K562 (cell line): Measurements from ENCODE around the gene SLC16A13. TPM values are rescaled to one million over a fixed set of nuclear protein-coding genes. Genes with fewer than 3 reads are reported as not detected.

Experiments used
- ATAC-seq: fragments of 200-7000 bp; cut with Tn5 transposase; 3 replicates; pipeline ENCODE4 v1.9.1; 2020; ENCODE audit warnings: moderate library complexity
- BruUV-seq: library from RNA; stranded (reverse); fragments of 400-500 nt; replicated peaks from 2 replicates; lab custom pipeline; 2021; lab: Mats Ljungman, UMichigan
- CTCF ChIA-PET: fragments of 300-600 bp; formaldehyde crosslinking; extraction: SDS; loops from one replicate; lab custom pipeline; 2021; ENCODE audit warnings: low intra/inter-chr PET ratio; lab: Yijun Ruan, JAX
- POLR2A ChIA-PET: fragments of 300-600, 350-650 bp; sonication (Branson Sonifier 250); formaldehyde crosslinking; extraction: SDS; loops from one replicate; lab custom pipeline; 2021; ENCODE audit warnings: antibody characterized with exemption, inconsistent platforms; lab: Yijun Ruan, JAX
- DNase-seq, 4 experiments: peaks; one replicate each; pipeline versions ENCODE4 v3.0.0 to v3.0.0-alpha.2; 2011 to 2018; ENCODE audit warnings: low spot score in 3 of 4, mixed read lengths in 3 of 4; ENCODE audit errors: extremely low read depth in 1 of 4
- FAIRE-seq: peaks from 2 replicates; lab custom pipeline; 2011; peaks lifted over from hg19 to GRCh38; lab: Jason Lieb, UNC
- H2AFZ ChIP-seq: 2 replicates; pipeline ENCODE4 v1.6.0; 2011; ENCODE audit warnings: low read depth, low read length, control low read depth, inconsistent platforms
- H3K27ac ChIP-seq: fragments of 200-600 bp; 3 replicates; pipeline ENCODE4 v1.8.0; 2011; ENCODE audit warnings: low read depth, mild to moderate bottlenecking, control low read depth, inconsistent platforms, low read length, moderate library complexity, mixed read lengths; ENCODE audit errors: extremely low read depth
- H3K27me3 ChIP-seq, 2 experiments: fragments of 300-600 bp in 1 of 2; 2 replicates in 1 of 2; 3 replicates in 1 of 2; pipeline versions ENCODE4 v1.6.0 to v1.8.0; 2011; ENCODE audit warnings: inconsistent platforms in 2 of 2, low read length in 2 of 2, mild to moderate bottlenecking in 1 of 2, mixed read lengths in 1 of 2, moderate library complexity in 1 of 2; ENCODE audit not compliant: control insufficient read depth in 2 of 2, insufficient read depth in 2 of 2
- H3K36me3 ChIP-seq: fragments of 300-600 bp; 3 replicates; pipeline ENCODE4 v1.8.0; 2011; ENCODE audit warnings: mild to moderate bottlenecking, low read length, inconsistent platforms; ENCODE audit not compliant: control insufficient read depth, insufficient read depth
- H3K4me1 ChIP-seq, 2 experiments: fragments of 200-600 bp in 1 of 2; replicated peaks in 1 of 2; 2 replicates in 1 of 2; 3 replicates in 1 of 2; pipeline versions ENCODE4 v1.5.1 to v1.8.0; 2011; ENCODE audit warnings: inconsistent platforms in 2 of 2, low read length in 2 of 2, mild to moderate bottlenecking in 1 of 2, mixed read lengths in 1 of 2, moderate library complexity in 1 of 2; ENCODE audit not compliant: control insufficient read depth in 2 of 2, insufficient read depth in 2 of 2
- H3K4me2 ChIP-seq: 2 replicates; pipeline ENCODE4 v1.6.1; 2011; ENCODE audit warnings: low read length, control low read depth, inconsistent platforms, mixed read lengths; ENCODE audit not compliant: insufficient read depth
- H3K4me3 ChIP-seq: fragments of 200-600 bp; sonication (generic), shearing (Covaris generic); 2 replicates; pipeline ENCODE4 v1.5.1; 2016; ENCODE audit warnings: control low read depth, inconsistent platforms
- H3K79me2 ChIP-seq: fragments of 200-600 bp; 3 replicates; pipeline ENCODE4 v1.8.0; 2011; ENCODE audit warnings: low read length, inconsistent platforms; ENCODE audit not compliant: control insufficient read depth, insufficient read depth
- H3K9ac ChIP-seq, 2 experiments: 2 replicates each; pipeline versions ENCODE4 v1.6.0 to v1.6.1; 2011; ENCODE audit warnings: low read depth in 2 of 2, low read length in 2 of 2, control low read depth in 1 of 2, inconsistent platforms in 1 of 2, mild to moderate bottlenecking in 1 of 2, mixed read lengths in 1 of 2; ENCODE audit not compliant: insufficient read depth in 1 of 2
- H3K9me1 ChIP-seq: one replicate; pipeline ENCODE4 v1.6.0; 2011; ENCODE audit warnings: inconsistent platforms, mild to moderate bottlenecking, low read length, moderate library complexity; ENCODE audit not compliant: control insufficient read depth, insufficient read depth
- H3K9me3 ChIP-seq: replicated peaks from 2 replicates; pipeline ENCODE4 v1.5.1; 2011; ENCODE audit warnings: low read depth, low read length, inconsistent platforms; ENCODE audit not compliant: control insufficient read depth, insufficient read depth
- H4K20me1 ChIP-seq: replicated peaks from 2 replicates; pipeline ENCODE4 v1.6.1; 2011; ENCODE audit warnings: low read length, inconsistent platforms, mixed read lengths; ENCODE audit not compliant: control insufficient read depth, insufficient read depth
- ARID4B ChIP-seq: sonication (generic); formaldehyde crosslinking; IDR thresholded peaks from 2 replicates; pipeline ENCODE4 v1.8.0; 2022; ENCODE audit warnings: mild to moderate bottlenecking, missing genetic modification reagents
- BCOR ChIP-seq: fragments of 450-650 bp; IDR thresholded peaks from 2 replicates; pipeline ENCODE4 v1.6.1; 2016
- CBFA2T3 ChIP-seq: fragments of 450-650 bp; IDR thresholded peaks from 2 replicates; pipeline ENCODE4 v1.6.1; 2017
- CBX1 ChIP-seq: sonication (generic); IDR thresholded peaks from 2 replicates; pipeline ENCODE4 v1.6.1; 2016; ENCODE audit warnings: antibody characterized with exemption, low read depth, mild to moderate bottlenecking
- DLX4 ChIP-seq: fragments of 250-450 bp; sonication (Bioruptor Pico); IDR thresholded peaks from 2 replicates; pipeline ENCODE4 v1.6.1; 2021; ENCODE audit warnings: mild to moderate bottlenecking
- E2F4 ChIP-seq: sonication (generic); formaldehyde crosslinking; IDR thresholded peaks from 2 replicates; pipeline ENCODE4 v1.8.0; 2022; ENCODE audit warnings: mild to moderate bottlenecking, low read depth, missing genetic modification reagents
- FIP1L1 ChIP-seq: fragments of 200-400 bp; formaldehyde crosslinking; IDR thresholded peaks from 2 replicates; pipeline ENCODE4 v1.6.1; 2018; ENCODE audit warnings: mild to moderate bottlenecking, low read depth, low read length; ENCODE audit not compliant: poor library complexity, severe bottlenecking
- HOXB6 ChIP-seq: fragments of 250-450 bp; sonication (Bioruptor Pico); IDR thresholded peaks from 2 replicates; pipeline ENCODE4 v1.5.1; 2022; ENCODE audit warnings: mild to moderate bottlenecking, borderline replicate concordance
- IRF1 ChIP-seq: sonication (generic); formaldehyde crosslinking; IDR thresholded peaks from 2 replicates; pipeline ENCODE4 v1.8.0; 2022; ENCODE audit warnings: missing genetic modification reagents, mild to moderate bottlenecking, borderline replicate concordance
- NR3C1 ChIP-seq: sonication (generic); formaldehyde crosslinking; IDR thresholded peaks from 2 replicates; pipeline ENCODE4 v1.8.1; 2022; ENCODE audit warnings: missing genetic modification reagents
- PML ChIP-seq: IDR thresholded peaks from 2 replicates; pipeline ENCODE4 v1.6.1; 2012; ENCODE audit warnings: low read length, inconsistent platforms
- ZNF507 ChIP-seq: conservative IDR thresholded peaks from 2 replicates; pipeline ENCODE4 v1.6.1; 2017; ENCODE audit warnings: missing genetic modification characterization, missing compliant biosample characterization
- ZSCAN29 ChIP-seq: fragments of 450-650 bp; IDR thresholded peaks from 2 replicates; pipeline ENCODE4 v1.6.1; 2017
- WGBS: fragments of 100-300 bp; shearing (Covaris generic); methylation state at CpG from one replicate; pipeline ENCODE4 v1.1.6; 2016; ENCODE audit warnings: low coverage, mixed read lengths; ENCODE audit not compliant: insufficient coverage; ENCODE audit errors: missing lambda C conversion rate; 5-methylcytosine and 5-hydroxymethylcytosine counted together
- in situ Hi-C: fragments of 300-500 bp; cut with MboI; formaldehyde crosslinking; loops from 4 replicates; pipeline ENCODE4 v1.15.0; 2018; ENCODE audit warnings: inconsistent platforms, mixed read lengths
- intact Hi-C: fragments of 100-400 bp; cut with micrococcal nuclease; formaldehyde crosslinking; loops from 2 replicates; pipeline ENCODE4 v1.14.2; 2022
- polyA plus RNA-seq, 8 experiments: library from polyadenylated mRNA; depleted of rRNA in 4 of 8; stranded (reverse) in 5 of 8; unstranded in 3 of 8; fragments of >200 nt; fragmentation: Nextera tagmentation in 2 of 8; fragmentation: Illumina TruSeq in 1 of 8; extraction: Ambion mirVana in 2 of 8; extraction: Trizol in 1 of 8; gene quantifications; 2 replicates each; pipeline versions ENCODE4 v1.2.1 to v1.2.3, GENCODE V29; 2011 to 2014; ENCODE audit warnings: inconsistent platforms in 1 of 8, missing spikeins in 1 of 8
- total RNA-seq, 7 experiments: library from RNA; depleted of rRNA in 6 of 7; stranded (reverse); fragments of >200 nt in 6 of 7; fragmentation: Illumina TruSeq in 2 of 7; extraction: Trizol in 2 of 7; gene quantifications; 2 replicates each; pipeline versions ENCODE4 v1.2.1 to v1.2.3, GENCODE V29; 2011 to 2021; ENCODE audit warnings: low replicate concordance in 1 of 7
- TF ChIP-seq, protein P1 (sequence below), 2 experiments: fragments of 150-350 bp in 1 of 2; IDR thresholded peaks; 2 replicates each; pipeline ENCODE4 v1.6.1; 2012 to 2016; ENCODE audit warnings: low read depth in 2 of 2, low read length in 2 of 2, mild to moderate bottlenecking in 1 of 2, moderate library complexity in 1 of 2

Gene SLC16A13
- total and polyA plus RNA-seq, 9 of the 15 experiments (the other 6 are each of a cell fraction or from before 2014, with no cell fraction given): 0.04 to 5.6 (median 0.87) TPM

- Histone ChIP-seq H3K27me3 (peaks cover 0 to 46% of the 10 kb centered on the region in 2 experiments; a peak in 4 of 5 replicates), H3K9me3 (no peaks in the 10 kb centered on the region), H3K9ac (no peak overlapping the region), H3K79me2 (no peaks in the 10 kb centered on the region), H3K4me3 (no peak overlapping the region), H3K27ac (no peak overlapping the region), H3K9me1 (no peaks in the 10 kb centered on the region), H3K4me2 (no peak overlapping the region), H4K20me1 (no peaks in the 10 kb centered on the region), H3K36me3 (no peaks in the 10 kb centered on the region), H2AFZ (no peak overlapping the region), H3K4me1 (no peaks in the 10 kb centered on the region)
- FAIRE-seq: no peak
- WGBS: 0% methylated on average over 1 of the region's 1 CpG
- BruUV-seq: no TSS peak
- CTCF ChIA-PET: no interaction called here
- ATAC-seq: no peak
- intact Hi-C loops: no loop called here
- POLR2A ChIA-PET: no interaction called here
- no peak for DNase-seq
- in situ Hi-C loops: no loop called here
- no peak for TF ChIP-seq FIP1L1
- no peak for TF ChIP-seq ZSCAN29
- no peak for TF ChIP-seq CBFA2T3
- no peak for TF ChIP-seq BCOR
- no peak for TF ChIP-seq E2F4
- TF ChIP-seq, protein P1, sequence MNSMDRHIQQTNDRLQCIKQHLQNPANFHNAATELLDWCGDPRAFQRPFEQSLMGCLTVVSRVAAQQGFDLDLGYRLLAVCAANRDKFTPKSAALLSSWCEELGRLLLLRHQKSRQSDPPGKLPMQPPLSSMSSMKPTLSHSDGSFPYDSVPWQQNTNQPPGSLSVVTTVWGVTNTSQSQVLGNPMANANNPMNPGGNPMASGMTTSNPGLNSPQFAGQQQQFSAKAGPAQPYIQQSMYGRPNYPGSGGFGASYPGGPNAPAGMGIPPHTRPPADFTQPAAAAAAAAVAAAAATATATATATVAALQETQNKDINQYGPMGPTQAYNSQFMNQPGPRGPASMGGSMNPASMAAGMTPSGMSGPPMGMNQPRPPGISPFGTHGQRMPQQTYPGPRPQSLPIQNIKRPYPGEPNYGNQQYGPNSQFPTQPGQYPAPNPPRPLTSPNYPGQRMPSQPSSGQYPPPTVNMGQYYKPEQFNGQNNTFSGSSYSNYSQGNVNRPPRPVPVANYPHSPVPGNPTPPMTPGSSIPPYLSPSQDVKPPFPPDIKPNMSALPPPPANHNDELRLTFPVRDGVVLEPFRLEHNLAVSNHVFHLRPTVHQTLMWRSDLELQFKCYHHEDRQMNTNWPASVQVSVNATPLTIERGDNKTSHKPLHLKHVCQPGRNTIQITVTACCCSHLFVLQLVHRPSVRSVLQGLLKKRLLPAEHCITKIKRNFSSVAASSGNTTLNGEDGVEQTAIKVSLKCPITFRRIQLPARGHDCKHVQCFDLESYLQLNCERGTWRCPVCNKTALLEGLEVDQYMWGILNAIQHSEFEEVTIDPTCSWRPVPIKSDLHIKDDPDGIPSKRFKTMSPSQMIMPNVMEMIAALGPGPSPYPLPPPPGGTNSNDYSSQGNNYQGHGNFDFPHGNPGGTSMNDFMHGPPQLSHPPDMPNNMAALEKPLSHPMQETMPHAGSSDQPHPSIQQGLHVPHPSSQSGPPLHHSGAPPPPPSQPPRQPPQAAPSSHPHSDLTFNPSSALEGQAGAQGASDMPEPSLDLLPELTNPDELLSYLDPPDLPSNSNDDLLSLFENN (IDR thresholded peaks at IDR 0.05; ENCODE audit: low read depth in 2 of 2, low read length in 2 of 2): no peak
- TF ChIP-seq HOXB6 (CRISPR knock-in tag): no peak
- no peak for TF ChIP-seq NR3C1
- no peak for TF ChIP-seq ARID4B (CRISPR knock-in tag)
- no peak for TF ChIP-seq DLX4
- no peak for TF ChIP-seq ZNF507 (tag)
- no peak for TF ChIP-seq PML
- no peak for TF ChIP-seq IRF1 (CRISPR knock-in tag)
- TF ChIP-seq CBX1: no peak
Measured at GRCh38 chr17:7068268-7068667, 32.5 kb downstream of the SLC16A13 start.
